ENCODE results near the gene P2RY1.
"Not testable (repeated sequence)": the region's sequence is repeated elsewhere in the genome, so short reads cannot be mapped to it uniquely, and the experiment has no call there.

Gene P2RY1

DNA sequence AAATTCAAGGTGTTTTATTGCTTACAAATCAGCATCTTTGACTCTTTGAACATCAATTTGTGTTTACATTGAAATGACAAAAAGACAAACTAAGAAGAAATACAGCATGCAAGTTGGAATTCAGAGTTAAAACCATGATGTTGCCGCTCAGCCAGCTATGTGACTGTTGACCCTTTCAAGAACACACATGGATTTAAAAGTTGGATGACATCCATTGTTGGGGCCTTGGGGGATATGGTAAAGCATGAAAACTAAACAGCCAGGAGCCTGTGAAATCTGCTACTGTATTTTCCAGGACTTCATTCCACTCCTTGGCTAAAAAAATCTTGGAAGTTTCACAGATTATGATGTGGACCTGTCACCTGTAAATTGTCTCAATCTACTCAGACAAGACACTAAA, 4.6 kb downstream of the P2RY1 start:
- FAIRE-seq: no peak

DNA sequence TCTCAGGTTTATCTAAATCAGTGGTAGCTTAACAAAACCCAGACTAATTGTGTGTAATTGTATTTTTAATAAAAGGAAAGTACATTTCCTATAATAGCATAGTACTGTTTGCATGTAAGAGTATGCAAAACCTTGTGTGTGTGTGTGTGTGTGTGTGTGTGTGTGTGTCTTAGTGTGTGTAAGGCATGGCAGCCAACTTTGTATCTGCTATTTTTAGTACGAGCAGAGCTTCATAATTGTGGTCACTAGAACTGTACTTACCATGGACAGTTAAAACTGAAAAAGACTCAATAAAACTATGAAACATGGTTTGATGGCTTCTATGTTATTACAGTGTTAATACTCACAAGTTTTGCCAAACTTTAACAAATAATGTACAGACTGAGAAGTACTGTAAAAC, 6.2 kb downstream of the P2RY1 start:
- no peak for FAIRE-seq

DNA sequence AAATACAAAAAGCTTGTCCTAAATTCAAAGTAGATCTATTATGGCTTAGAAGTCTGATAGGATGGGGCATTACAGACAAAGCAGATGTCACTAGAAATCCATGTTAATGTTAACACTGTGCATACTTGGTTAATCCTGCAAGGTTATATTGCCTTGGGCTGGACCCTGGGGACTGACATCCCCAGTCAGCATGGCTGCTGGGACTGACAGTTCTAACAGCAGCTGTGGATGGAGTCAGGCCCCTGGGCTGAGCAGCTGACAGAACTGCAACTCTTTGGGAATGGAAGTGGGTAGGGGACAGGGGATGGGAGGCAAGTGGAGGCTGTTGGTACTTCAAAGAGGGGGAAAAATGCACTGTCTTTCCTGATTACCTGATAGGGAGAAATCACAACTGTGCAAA, 7.5 kb downstream of the P2RY1 start:
- no peak for FAIRE-seq

DNA sequence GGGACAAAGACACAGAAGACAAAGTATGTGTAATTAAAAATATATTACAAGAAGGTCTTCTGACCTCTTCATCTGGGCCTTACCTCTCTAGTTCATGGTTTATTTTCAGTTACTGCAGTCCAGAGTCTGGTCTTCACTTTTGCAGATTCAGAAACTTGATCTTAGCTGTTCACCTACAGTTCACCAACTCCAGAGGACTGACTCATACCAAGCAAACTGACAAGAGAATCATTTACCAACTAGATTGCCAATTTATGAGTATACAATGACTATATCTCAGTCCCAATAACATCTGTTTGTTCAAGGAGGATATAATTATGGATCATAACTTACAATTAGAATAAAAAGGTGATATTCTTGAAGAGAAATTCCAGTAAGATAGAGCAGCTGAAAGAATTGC, 9.0 kb downstream of the P2RY1 start:
- FAIRE-seq: no peak

DNA sequence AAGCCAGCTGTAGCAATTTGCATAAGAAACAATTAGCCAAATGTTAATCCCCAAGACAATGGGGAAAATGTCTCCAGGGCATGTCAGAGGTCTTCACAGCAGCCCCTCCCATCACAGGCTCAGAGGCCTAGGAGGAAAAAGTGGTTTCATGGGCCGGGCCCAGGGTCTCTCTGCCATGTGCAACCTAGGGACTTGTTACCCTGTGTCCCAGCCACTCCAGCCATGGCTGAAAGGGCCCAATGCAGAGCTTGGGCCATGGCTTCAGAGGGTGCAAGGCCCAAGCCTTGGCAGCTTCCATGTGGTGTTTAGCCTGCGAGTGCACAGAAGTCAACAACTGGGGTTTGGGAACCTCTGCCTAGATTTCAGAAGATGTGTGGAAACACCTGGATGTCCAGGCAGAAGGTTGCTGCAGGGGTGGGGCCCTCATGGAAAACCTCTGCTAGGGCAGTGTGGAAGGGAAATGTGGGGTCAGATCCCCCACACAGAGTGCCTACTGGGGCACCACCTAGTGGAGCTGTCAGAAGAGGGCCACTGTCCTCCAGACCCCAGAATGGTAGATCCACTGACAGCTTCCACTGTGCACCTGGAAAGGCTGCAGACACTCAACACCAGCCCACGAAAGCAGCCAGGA, 11.8 kb downstream of the P2RY1 start:
- not testable (repeated sequence) for FAIRE-seq

DNA sequence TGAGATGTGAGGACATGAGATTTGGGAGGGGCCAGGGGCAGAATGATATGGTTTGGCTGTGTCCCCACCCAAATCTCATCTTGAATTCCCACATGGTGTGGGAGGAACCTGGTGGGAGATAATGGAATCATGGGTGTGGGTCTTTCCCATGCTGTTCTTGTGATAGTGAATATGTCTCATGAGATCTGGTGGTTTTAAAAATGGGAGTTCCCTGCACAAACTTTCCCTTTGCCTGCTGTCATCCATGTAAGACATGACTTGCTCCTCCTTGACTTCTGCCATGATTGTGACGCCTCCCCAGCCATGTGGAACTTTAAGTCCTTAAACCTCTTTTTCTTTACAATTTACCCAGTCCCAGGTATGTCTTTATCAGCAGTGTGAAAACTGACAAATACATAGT, 12.7 kb downstream of the P2RY1 start:
- FAIRE-seq: not testable (repeated sequence)

DNA sequence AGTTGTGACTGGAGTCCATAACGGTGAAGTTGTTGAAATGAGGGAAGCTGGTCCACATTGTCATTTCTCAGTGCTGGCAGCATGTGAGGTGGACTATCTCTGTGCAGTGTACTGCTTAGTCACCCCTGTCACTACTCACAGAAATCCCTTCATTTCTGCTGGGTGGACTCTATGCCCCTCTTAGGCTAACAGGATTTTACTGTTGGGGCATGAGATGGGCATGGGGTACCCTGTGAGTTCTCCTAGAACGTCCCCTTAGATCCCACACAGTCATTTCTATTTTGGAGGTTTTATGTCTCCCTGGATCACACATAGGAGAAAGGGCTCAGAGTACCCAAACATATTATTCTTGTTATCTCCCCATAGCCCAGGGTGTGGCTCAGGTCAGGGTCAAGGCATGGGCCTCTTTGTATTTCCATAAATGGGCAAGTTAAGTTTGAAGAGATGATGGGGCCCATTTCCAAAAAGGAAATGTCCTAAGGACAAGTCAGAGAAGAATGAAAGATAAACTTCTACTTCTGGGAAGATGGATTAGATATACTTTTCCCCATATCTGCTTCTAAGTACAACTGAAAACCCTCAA, 15.2 kb downstream of the P2RY1 start:
- FAIRE-seq: no peak

DNA sequence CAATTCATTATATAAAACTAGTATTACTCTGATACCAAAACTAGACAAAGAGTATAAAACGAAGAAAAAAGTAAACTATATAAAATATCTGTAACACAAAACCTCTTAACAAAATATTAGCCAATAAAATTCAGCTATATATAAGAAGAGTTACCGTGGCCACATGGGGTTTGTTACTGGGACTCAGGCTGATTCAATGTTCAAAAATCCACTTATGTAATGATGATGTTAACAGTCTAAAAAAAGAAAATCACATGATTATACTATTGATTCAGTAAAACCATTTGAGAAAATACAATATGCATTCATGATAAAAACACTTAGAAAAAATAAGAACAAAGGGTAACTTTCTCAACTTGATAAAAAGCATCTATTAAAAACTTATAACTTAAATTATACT, 18.3 kb downstream of the P2RY1 start:
- no peak for FAIRE-seq

DNA sequence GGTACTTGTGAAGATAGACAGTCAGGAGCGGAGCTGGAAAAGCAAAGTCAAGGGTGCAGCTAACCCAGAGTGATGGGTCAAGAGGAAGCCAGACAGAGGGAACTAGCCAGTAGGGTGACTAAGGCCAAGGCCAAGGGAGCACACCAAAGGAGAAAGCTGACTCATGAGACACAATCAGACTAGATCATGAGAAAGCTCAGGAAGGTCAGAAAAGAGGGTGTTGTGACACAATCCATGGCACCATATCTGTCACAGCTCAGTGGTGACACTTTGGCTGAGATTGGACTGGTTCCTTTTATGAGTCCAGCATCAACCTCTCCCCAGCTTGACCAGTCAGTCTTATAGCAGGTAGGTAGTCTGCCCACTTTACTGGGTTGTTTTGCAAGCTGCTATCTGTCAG, 22.2 kb downstream of the P2RY1 start:
- FAIRE-seq: no peak

DNA sequence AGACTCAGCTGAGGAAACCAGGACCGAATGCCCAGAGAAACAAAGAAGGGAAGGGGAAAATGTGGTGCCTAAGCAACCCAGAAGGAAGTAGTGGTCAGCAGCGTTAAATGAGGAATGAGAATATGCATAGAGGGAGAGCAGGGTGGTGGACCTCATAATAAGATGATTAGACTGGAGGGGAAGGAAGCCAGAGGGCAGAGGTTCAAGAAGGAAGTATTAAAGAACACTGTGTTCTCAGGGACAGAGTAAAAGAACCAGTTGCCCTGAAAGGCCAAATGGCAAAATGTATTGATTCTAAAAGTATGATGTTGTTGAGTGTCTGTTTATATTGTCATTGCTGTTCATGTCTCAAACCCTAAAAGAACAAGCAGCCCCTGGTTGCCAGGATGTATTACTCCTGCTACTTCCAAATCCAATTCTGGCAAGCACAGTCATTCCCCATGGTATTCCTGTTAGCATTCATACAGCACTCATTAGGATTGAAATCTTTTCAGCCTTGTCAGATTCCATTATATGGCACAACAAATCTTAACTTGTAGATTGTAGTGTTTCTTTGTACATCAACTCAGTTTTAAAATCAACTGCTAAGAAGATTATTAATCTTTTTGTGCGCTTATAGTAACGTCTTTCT, 23.4 kb downstream of the P2RY1 start:
- no peak for FAIRE-seq

DNA sequence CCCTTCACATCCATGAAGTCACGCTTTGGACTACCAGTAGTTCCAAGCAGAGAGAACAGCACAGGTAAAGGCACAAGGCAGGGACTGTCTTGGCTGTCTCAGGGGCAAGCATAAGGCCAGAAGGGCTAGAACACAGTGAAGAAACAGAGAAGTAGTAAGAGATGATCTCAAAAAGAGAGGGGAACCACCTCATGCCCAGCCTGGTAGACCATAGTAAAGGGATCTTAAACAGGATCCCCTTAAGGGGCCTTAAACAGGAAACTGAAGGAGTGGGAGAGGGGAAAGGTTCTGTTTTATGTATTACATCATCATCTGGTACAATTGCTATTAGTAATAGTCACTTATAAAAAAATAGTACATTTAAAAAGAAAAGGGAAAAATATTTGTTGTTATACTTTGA, 25.8 kb downstream of the P2RY1 start:
- FAIRE-seq: no peak

DNA sequence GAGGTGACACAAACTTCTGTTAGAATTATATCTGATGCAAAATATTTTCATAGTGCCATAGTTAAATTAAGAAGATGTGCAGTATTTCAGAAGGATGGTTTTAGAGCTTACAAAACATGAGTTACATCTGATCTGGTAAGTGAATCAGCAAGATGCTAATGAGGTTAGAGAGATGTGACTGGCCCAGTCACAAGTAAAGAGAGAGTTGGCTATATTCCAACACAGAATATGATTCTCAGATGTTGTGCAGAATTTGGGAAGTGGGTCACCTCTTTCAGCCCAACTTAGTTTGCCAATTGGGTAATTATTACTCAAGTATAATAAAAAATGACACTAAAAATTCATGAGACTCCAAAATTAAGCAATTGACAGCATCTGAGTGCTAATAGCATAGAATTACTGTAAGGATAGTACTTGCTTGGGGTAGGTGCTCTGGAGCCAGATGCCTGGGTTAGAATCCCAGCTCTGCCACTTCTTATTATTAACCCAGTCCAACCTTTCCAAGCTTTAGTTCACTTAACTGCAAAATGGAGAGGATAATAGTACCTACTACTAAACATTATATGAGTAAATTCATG, 30.8 kb downstream of the P2RY1 start:
- no peak for FAIRE-seq

DNA sequence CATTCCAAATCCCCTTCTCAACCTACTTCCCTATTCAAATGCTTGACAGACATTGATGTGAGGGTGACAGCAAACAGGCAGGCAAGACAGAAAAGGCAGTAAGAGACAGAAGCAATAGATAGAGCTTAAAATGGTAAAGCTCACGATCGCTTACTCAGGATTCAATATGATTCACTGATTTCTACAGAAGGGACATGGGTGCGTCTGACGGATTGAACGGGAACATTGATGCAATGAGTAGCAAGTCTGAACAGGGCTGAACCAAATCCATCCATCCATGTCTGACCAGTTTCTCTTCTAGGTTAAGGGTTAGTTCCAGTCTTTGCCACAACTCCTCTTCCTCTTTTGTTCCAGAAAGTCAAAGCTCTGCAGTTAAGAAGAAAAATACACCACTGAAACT, 35.1 kb downstream of the P2RY1 start:
- FAIRE-seq: no peak

DNA sequence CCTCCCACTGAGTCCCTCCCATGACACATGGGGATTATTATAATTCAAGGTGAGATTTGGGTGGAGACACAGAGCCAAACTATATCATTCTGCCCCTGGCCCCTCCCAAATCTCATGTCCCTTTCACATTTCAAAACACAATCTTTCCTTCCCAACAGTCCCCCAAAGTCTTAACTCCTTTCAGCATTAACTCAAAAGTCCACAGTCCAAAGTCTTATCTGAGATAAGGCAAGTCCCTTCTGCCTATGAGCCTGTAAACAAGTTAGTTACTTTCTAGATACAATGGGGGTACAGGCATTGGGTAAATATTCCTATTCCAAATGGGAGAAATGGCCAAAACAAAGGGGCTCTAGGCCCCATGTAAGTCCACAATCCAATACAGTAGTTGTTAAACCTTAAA, 38.4 kb downstream of the P2RY1 start:
- FAIRE-seq: not testable (repeated sequence)

DNA sequence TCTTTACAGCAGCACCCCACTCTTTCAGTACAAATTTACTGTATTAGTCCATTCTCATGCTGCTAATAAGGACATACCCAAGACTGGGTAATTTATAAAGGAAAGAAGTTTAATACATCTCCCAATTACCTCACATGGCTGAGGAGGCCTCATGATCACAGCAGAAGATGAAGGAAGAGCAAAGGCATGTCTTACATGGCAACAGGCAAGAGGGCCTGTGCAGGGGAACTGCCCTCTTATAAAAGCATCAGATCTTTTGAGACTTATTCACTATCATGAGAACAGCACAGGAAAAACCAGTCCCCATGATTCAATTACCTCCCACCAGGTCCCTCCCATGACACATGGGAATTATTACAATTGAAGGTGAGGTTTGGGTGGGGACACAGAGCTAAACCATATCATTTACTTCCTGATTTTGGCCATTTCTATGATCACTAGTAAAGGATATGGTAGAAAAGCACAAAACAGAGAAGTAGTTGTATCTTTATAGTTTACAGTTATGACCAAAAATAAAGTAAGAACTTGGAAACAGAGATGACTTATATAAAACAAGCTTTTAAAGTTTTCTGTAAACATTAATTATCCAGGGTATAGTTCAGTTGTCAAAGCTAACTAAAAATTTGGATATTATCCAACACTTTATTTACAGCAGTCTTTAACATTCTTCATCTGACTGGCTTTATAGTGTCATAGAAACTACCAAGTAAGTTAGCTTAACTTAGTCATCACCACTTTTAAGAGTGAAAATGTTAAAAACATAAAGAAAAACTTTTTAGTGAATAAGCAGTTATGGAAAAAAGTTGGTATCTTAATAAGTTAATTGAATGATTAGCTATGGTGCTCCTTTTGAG, 40.2 kb downstream of the P2RY1 start:
- no peak for FAIRE-seq

DNA sequence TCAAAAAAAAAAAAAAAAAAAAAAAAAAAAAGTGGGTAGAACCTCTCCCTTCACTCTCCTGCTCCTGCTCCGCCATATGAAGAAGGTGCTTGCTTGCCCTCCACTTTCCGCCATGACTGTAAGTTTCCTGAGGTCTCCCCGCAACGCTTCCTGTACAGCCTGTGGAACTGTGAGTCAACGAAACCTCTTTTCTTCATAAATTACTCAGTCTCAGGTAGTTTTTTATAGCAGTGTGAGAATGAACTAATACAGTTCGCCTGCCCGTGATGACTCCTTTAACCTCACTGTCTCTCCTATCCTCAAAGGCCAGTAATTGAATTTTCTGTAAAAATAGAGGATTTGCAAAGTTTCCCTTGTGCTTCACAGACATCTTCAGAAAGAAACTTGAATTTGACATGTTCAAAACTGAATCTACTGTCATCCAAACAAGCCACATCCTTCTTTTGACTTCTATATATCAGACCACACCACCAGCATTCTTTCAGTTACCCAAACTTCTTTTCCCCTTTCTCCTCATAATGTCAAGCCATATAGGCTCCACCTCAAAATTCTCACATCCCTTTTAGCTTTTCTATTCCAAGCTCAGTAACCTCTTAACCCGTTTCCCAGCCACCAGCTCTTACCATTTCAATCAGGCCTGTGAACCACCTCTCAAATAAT, 44.3 kb downstream of the P2RY1 start:
- FAIRE-seq: no peak

DNA sequence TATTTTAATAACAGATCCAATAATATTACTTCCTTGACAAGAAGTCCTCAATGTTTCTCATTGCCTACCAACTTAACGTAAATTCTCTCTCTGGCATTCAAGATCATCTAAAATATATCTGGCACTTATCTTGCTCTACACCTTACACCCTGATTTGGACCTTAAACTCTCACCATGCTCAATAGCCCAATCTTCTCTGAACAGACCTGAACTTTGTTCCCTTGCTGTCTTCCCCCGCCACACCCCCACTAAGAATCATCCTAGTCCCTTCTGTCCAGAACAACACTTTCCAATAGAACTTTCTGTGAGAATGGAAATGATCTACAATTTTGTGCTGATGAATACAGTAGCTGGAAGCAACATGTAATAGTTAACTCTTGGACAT, 44.9 kb downstream of the P2RY1 start:
- FAIRE-seq: no peak

DNA sequence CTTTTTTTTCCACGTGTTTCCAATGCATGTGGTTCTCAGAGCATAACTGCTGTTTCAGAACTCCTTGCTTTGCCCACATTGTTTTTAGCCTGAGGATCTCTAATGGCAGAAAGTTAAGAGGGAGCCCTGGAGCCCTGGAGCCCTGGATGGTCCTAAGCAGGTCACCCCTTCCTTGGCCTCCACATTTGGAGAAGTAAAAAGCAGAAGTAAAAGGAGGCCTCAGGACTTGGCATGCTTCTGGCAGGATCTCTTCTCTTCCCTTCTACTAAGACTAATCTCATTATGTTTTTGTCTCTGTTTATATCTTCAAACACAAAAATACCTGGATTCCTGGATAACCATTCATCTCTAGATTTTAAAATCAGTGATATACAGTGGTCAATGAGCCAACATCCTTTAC, 50.1 kb downstream of the P2RY1 start:
- no peak for FAIRE-seq
